Mesenteric fat pad (tissue), 1 donor: Measurements from ENCODE around the gene APOC3. TPM values are rescaled to one million over a fixed set of nuclear protein-coding genes. Genes with fewer than 3 reads are reported as not detected.

Source experiments
- DNase-seq: peaks from one replicate; pipeline ENCODE4 v3.0.0-alpha.2; 2020; ENCODE audit warnings: low spot score
- total RNA-seq: library from RNA; stranded (reverse); fragmentation: NEBNext Ultra II Directional; extraction: Animal tissue kit (Norgen Biotek cat#: 25700); gene quantifications from one replicate; pipeline ENCODE4 v1.2.1, GENCODE V29; 2021
- donor health status: DM: yes; HTN: yes; CAD: no.

APOC3 gene
- total RNA-seq, 1 donor from 2014 or later, result 2.2 TPM

DNA sequence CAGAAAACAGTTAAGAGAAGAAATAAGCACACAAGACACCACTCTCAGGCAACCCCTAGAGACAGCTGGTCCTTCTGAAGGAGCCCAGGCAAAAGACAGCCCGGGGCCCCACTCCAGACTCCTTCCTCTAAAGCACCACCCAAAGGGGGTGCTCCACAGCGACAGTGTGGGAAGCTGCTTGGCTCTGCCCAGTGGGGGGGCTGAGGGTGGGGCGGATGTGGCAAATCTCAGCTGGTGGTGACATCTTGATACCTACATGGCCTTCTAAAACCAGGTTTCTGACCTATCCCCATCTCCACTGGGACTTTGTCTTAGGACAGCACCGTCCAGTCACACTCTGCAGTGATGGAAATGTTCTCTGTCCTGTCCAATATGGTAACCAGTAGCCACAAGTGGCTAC, 17.9 kb downstream of the APOC3 start:
- no peak for DNase-seq

DNA sequence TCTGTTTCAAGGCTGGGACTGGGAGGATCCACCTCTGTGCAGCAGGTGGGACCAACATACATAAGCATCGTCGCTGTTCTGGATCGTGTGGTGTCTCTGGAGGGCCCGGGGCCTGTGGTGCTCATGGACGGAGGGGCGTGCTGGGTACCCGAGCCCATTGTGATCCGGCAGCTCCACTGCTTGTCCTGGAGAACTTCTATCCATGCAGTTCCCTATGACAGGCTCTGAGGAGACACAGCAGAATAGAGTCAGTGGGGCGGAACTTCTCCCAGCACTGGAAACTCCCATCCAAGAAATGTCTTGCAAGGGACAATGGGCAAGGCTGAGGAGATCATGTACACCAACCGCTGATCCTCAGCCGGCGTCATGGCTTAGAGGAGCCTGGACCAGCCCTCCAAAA, 19.4 kb downstream of the APOC3 start:
- DNase-seq, result no peak

DNA sequence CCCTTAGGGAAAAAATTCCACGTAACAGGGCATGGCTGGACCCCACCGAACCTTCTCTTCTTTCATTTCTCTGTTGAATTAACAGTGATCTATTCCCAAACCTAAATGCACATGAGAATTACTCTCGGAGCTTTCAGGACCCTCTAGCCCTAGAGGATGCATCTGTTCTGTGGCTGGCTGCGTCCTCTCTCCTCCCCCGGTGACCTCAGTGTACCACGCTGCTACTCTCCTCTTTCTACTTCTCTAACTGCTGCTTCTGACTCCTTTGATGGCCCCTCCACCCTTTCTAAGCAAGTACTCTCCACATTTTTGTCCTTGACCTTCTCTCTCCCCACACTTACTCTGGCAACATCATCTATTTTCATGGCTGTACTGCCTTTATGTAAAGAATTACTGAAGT, 19.8 kb downstream of the APOC3 start:
- DNase-seq, result no peak

DNA sequence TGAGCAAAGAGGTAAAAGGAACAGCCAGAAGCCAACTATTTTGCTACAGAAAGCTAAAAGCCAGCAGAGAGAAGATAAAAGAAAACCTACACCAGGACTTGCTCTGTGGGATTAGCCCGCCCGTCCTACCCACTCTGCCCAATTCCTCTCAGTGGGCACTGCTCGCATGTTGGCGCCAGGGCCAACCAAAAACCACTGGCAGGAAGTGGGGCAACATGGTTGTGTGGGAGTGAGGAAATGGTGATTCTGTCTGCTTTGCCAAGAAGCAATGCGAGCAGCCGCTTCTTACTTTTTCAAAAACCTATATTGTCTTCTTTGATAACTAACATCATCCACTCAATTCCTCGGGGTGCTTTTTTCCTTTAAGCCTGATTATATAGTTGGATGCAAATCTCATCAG, 21.9 kb downstream of the APOC3 start:
- no peak for DNase-seq

DNA sequence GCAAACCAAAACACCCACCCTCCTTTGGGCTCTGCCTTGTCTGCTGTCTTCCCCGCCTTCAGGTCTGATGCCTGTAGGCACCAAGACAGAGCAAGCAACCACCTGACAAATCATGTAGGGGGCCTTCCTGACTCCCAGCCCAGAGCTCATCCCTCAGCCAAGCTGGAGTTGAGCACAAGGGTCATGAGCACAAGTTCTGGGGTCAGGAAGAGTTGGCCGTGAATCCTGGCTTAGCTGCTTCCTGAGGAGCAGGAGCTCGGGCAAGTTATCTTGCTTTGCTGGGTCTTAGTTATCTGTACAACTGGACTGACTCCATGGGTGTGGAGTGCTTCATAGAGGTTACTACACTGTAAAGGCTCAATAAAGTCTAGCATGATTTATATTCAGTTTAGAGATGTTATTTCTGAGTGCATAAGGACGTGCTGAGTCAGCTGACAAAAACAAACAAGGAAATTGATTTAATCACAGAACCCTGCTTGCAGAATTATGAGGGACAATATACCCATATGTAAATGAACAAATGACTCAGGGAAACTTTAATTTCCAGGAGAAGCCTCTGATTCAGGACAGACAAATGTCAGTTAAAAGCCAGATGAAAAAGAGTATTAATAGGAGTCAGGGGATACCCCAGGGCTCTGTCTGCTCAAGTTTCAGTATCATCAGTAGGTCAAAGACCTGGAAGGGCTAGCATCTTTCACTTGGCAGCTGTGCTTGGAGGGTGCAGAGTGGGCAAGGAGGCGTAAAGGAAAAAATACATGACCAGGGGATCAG, 22.7 kb downstream of the APOC3 start:
- DNase-seq, result no peak

DNA sequence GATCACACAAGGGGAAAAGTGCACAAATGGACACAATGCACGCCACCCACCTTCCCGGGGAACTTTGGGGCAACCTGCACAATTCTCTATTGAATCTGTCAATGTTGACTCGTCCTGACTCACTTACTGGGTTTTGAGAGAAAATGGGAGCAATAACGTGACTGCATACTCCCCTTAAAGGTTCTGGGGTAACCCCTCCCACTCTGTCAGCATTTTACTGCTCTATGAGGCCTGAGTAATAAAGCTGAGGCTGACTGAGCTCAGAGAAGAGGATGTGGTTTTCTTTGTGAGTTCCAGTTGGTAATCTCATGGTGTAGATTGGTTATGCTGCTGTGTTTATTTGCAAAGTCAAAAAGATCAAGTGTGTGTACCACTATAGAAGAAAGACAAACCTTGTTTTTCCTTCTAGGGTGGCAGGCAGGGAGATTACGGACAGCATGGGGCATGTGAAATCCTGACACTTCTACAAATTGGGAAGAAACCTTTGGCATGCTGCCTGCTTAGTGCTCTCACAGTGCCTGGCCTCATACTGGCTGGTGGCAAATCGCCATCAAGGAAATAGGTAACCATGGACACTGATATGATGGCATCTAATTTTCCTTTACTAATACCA, 23.9 kb downstream of the APOC3 start:
- DNase-seq, result no peak

DNA sequence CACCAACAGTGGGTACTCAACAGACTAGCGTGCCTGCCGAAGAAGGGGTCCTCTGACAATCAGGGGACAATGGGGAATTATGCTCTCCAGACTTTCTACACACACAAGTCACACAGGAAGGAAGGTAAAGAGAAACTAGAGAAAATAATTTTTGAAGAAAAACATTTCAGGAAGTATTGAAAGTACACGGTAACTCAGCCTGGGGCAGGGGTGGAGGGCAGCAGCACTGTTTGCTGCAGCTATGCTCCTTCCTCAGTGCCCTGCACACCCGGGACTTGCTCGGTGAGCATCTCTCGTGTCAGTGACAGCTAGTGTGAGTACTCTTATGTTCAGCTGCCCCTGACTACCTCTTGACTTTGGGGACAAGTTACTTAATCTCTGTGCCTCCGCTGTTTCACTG, 25.7 kb downstream of the APOC3 start:
- no peak for DNase-seq

DNA sequence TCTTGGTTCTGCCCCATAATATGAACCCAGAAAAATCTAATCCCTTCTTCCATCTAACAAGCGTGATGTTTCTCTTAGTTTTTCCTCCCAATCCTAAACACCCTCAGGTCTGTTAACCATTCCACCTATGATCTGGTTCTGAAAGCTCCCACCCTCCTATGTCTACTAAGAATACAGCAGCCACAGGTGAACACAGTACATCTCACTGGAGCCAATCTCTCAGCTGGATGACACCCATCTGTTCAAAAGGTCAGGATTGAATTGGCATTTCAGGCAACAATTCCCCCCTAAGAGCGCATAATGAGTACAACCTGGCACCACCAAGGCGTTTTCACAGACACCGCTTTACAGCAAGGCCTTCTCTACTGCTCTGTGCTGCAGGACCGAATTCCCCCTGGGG, 26.7 kb downstream of the APOC3 start:
- DNase-seq, result no peak

DNA sequence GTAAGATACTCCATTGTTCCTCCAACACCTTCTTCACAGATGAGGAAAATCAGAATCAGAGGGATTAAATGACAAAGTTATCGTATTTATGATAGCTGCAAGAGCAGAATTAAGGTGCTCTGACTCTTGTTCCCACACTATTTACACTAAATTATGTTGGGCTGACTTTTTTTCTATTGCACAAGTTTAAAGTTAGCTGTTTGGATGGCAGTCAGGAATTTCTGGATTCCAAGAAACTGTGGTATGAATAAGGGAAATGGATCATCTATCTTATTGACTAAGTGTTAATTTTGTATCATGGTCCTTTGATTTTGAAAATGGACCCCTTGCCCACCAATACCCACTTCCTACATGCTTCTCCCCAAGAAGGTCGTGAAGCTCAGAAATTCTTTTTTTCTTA, 27.6 kb downstream of the APOC3 start:
- DNase-seq, result no peak

DNA sequence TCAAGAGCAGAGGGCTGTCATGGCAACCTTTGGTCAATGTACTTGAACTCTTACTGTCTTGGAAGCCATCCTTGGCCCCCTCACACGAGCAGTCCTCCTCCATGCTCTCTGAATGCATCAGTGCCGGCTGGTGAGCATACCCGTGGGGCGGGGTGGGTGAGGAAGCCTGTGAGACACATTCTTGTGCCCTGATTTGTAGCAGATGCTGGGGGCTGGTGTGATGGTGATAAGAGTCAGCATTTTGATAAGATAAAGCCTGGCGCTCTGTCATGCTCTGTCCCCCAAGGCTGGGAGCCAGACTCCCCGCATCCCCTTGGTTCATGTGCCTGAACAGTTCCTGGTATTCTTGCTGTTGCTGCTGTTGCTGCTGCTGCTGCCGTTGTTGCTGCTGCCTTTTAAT, 28.2 kb downstream of the APOC3 start:
- no peak for DNase-seq

DNA sequence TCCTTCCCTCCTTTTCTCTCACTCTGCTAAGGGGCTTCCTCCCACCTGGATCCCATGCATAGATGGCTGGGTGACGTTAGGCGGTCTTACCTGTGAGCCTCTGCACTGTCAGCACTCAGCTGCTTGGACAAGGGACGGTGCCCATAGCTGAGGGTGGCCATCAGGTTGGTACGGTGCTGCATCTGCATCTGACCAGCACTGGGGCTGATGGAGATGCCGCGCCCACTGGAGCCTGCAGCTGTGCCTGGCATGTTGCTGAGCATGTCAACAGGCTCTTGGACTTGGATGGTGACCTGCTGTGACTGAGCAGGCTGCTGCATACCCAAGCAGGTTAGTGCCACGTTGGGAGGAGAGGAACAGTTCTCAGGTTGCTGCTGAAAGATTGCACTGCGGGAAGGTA, 29.5 kb downstream of the APOC3 start:
- DNase-seq, result no peak

DNA sequence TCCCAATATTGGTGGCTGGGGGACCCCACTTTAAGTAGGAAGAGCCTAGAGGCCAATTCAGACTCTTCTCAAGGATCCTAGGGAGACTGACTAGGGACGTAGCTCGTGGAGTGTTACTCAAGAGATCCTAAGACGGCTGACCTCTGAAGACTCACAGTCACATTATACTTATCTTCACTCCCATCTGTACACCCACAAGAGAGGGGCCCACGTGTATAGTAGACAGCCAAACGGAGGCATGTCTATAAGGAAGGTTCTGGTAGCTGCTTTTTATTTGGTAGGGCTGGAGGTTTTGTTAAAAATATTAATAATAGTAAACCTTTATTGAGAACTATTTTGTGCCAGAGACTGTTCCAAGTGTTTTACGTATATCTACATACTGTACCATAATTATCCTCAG, 30.6 kb downstream of the APOC3 start:
- DNase-seq, result no peak

DNA sequence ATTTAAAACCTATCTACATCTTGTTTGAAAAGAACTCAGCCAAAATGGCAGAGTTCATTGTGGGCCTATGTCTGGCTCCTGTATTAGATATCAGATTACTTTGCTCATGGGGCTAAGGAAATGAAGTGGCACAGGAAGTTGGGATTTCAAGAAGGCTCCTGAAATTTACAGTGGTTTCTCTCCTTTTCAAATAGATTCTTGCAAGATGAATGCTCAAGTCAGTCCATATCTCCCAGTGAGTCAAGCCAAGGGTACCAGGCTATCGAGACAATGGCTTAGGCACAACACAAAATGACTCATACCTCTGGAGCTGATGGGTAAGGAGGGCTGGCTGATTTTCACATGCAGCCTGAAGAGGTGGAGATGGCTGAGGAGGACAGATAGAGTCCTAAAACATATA, 31.8 kb downstream of the APOC3 start:
- no peak for DNase-seq

DNA sequence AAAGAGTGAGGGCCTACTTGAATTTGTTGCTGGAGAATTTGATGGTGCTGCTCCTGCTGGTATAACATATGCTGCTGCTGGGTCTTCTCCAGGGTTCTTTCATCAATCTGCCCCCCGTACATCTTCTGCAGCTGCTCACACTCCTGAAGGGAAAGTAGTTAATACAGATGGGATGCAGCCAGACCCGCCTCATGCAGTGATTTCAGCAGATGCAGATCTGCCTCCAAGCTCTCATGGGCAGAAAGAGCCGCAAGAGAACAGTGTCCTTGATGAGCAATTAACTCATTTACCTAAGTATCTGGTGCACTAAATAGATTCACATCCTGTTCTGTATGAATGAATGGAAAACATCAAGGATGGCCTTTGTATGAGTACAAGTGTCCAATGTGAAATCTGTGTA, 32.5 kb downstream of the APOC3 start:
- DNase-seq, result no peak

DNA sequence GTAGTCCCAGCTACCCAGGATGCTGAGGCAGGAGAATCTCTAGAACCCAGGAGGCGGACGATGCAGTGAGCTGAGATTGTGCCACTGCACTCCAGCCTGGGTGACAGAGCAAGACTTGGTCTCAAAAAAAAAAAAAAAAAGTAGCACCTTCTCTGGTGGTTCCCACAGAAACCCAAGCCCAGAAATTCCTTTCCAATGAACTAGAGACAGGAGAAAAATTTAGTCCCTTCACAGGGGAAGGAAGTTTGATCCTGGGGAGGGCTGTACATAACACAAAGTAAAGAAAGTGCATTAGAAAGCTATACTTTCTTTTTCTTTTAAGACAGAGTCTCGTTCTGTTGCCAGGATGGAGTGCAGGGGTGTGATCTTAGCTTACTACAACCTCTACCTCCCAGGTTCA, 33.2 kb downstream of the APOC3 start:
- DNase-seq, result no peak

DNA sequence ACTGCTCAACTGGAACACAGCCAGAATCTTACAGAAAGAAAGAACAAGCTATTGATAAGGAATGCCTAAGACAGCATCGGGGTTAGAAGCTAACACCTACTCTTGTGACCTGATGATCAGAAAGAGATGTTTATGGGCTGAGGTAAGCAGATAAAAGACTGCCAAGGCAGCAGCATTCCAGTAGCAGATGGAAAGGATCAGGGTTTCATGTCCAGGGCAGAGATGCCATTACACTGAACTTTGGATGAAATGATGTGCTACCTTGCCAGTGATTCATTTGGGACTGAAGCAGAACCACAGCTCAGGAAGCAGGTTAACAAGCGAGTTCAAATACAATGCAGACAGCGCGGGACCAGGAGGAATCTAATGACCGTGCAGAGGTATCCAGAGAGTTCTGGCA, 34.8 kb downstream of the APOC3 start:
- no peak for DNase-seq

DNA sequence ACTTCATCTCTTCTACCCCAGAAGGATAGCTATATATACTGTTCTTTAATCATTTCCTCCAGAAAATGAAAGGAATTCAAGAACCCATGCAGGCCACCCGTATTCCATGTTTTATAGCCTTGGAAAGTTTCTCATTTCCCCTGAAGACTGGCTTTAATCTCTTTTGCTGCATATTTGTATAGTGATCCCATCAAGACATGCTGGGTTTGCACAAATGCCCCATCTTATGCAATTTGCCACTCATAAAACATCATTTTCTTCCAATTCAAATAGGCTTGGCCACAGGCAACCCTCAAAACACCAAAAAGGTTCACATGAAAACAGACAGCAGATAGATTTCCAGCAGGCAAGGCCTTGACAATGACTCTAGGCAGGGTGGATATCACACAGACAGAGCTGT, 36.0 kb downstream of the APOC3 start:
- no peak for DNase-seq

DNA sequence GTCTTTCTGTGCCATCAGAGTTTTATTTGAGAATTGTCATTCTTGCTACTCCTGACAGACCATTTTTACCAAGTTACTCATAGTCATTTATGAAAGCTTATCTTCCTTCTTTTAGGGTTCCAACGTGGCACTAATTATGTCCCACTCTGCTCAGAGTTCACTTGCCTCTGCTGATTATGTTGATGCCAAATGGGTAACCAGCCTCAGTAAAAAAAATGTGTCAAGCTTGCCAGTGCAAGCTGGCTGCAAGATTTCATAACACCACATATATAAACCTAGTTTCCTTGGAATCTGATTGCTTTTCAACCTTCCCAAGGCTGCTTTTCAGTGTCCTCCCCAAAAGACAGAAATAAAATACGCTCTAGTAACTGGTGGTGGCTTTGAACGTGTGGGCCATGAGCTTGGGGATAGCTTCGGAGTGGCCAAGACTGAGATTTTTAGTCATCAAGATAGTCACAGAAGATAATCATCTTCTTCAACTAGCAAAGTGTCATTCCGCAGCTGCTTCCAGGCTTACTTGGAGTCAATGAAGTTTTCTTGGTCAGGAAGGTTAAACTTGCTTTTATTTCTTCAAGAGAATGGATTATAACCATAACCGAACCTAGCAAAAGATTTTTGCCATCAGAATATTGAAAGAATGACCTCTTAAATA, 37.2 kb downstream of the APOC3 start:
- DNase-seq, result no peak

DNA sequence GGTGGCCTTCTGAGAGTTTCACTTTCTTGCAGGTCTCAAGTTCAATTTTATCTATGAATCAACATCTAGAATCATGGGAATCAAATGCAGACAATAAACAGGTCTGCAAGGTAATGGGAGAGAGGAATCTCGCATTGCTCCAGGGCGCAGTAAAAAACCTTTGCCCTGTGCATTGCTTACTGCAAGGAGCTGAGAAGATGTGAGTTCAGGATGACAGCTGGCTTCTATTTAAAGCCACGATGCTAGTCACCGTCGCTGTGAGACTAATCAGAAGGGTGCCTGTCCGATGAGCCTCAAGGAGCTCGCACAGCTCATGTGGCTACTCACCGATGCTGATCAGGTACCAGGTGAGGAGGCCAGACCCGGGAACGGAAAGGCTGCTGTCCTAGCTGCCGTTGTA, 37.9 kb downstream of the APOC3 start:
- DNase-seq, result no peak

DNA sequence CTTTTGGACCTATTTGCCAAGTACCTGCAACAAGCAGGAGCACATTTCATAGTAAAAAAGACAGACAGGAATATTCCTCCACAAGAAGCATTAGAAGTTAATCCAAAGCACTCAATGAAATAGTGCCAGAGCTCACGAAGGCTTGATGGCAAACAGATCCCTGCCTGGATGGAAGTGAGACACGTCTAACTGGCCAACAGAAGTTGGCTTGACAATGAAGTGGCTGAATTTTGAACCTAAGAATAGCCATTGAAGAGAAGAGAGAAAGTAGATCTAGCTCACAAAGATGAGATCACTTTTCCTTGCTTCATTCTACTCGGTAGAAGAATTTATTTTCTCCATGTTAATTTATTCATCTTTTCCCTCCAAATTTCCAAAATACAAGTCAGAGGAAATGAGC, 38.4 kb downstream of the APOC3 start:
- no peak for DNase-seq

DNA sequence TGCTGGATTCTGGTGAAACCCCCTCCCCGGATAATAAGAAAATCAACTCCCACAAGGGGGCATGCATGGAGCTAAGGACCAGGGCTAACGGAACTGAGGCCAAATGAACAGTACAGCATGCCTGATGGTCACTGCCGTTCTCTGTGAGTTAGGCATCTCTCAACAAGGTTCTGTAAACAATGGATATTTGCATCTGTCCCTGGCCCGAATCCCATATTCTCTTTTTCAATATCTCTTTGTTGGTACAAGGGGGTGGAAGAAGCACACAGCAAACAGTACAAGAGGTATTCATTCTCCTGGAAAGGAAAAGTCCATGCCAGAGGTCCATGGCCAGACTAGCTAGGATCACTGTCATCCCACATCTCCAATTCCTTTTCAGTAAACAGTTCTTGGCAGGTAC, 39.9 kb downstream of the APOC3 start:
- no peak for DNase-seq

DNA sequence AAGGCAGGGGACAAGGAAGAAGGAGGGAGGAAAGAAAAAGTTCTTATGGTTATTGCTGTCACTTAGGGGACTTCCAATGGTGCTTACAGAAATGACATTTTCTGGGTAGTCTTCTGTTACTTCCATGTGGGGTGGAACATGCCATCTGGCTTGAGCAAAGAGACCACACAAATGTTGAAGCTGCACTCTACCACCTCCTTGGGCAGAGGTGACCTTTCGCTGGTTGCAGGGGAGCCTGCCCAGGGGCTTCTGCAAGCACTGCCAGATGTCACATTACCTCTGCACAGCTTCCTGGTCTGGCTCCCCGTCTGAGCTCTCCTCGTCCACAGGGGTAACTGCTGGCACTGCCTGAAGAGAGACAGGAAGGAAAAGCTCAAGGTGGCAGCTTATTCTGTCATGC, 40.3 kb downstream of the APOC3 start:
- no peak for DNase-seq

DNA sequence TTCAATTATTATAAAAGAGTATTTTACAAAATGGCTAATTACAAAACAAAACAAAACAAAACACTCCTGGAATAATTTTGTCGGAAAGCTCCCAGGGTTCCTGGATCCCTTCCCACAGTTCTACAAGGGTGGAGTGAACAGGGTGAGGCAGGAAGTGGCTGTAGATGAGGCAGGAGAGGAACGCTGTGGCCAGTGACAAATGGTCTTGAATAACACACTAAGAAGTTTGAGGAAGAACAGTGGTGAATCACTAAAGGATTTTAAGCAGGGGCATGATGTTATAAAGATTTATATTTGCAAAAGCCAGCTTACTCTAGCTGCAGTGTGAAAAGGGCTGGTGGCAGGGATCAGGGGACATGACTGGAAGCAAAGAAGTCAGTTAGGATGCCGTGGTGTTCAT, 41.5 kb downstream of the APOC3 start:
- DNase-seq, result no peak
